GM12865 (cell line): ENCODE measurements around the gene F2R.

Source experiments
- DNase-seq: peaks from one replicate; pipeline ENCODE4 v3.0.0; 2010; ENCODE audit warnings: low read depth
- H3K4me3 ChIP-seq: 2 replicates; pipeline ENCODE4 v1.5.1; 2011; ENCODE audit warnings: mild to moderate bottlenecking, low read depth, low read length, control low read depth
- TF ChIP-seq, protein P1 (sequence below): IDR thresholded peaks from 2 replicates; pipeline ENCODE4 v1.5.1; 2011; ENCODE audit warnings: low read length, control low read depth, low read depth, inconsistent platforms; ENCODE audit not compliant: insufficient read depth; ENCODE audit errors: missing control alignments

F2R gene

DNA sequence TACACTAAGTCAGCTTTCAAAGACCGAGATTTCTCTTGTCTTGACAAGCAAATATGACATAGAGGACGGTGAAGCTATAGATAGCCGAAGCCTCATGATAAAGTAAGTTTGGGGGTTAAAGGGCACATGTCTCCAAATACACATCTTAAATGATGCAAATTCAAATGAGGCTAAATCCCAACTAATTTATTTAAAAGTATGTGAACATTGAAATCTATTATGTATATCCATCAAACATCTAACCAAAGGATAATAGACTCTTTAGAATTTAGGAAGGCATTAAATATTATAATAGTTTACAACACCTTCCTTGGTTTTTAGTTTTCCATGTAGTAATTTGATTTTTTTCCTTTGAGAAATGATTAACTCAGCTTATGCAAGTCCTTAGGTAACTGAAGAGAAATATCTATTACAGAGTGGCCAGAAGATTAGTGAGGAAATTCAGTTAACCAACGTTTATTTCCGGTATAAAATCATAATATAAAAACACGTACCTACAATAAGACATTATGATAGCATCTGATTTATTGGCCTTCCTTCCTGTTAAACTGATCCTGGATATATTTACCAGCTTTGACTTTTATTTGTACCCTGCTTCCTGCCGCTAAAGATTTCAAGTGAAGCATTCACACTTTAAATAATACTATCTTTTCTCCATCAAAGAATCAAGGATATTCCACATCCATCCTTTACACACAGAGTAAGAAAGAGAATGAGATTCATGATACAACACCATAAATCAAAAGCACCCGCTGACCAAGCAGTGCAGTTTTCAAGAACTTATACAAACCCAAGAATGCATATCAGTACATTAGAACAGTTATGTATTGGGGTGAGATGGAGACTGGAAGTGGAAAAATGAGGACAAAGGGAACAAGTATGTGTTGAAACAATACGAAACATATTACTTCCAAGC lies 31.9 kb upstream of the F2R start:
- TF ChIP-seq, protein P1, sequence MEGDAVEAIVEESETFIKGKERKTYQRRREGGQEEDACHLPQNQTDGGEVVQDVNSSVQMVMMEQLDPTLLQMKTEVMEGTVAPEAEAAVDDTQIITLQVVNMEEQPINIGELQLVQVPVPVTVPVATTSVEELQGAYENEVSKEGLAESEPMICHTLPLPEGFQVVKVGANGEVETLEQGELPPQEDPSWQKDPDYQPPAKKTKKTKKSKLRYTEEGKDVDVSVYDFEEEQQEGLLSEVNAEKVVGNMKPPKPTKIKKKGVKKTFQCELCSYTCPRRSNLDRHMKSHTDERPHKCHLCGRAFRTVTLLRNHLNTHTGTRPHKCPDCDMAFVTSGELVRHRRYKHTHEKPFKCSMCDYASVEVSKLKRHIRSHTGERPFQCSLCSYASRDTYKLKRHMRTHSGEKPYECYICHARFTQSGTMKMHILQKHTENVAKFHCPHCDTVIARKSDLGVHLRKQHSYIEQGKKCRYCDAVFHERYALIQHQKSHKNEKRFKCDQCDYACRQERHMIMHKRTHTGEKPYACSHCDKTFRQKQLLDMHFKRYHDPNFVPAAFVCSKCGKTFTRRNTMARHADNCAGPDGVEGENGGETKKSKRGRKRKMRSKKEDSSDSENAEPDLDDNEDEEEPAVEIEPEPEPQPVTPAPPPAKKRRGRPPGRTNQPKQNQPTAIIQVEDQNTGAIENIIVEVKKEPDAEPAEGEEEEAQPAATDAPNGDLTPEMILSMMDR, result no peak
- no peak for DNase-seq
- H3K4me3 ChIP-seq, result no peak overlapping the region

DNA sequence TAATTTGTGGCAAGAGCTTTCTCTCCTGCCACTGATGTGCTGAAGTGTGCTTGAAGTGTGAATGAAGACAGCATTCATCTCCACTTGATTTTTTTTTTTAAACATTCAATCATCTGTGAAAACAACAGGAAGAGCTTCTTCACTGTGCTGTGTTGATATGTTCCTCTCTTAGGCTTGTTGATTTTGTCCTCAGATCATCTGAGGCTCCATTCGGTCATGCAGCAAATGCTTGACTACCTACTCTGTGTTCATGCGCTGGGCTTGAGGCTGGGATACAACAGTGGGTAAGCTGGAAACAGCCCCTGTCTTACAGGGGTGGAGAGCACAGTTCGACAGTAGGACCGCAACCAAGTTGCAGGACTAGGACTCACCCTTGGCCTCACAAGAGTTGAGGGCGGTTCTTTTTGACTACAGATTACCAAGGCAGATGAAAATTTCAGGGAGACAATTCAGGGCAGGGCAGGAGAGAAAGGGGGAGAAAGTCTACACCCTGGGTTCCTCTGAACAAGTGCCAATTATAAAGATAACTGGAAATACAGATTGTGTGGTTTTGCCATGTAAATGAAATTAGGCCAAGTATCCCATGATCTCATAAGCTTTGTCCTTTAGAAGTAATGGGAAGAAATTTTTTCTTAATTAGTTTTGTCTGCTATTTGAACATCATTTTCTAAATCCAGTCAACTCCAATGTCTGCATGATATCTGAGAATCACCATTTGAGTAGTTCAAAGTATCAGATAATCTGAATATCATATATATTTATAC lies 31.0 kb upstream of the F2R start:
- no peak overlapping the region for H3K4me3 ChIP-seq
- TF ChIP-seq, protein P1, result no peak
- no peak for DNase-seq

DNA sequence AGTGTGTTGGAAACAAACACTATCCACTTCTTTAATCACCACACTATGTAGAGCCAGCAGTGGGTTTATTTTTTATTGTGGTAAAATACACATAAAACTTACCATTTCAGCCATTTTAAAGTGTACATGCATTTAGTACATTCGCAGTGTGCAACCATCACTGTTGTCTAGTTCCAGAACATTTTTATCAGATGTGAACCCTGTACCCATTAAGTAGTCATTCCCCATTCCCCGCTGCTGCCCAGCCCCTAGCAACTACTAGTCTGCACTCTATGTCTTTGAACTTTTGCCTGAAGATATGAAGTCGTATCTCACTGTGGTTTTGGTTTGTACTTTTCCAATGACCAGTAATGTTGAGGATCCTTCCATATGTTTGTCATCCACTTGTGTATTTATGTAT lies 30.2 kb upstream of the F2R start:
- H3K4me3 ChIP-seq, result no peak overlapping the region
- DNase-seq, result no peak
- TF ChIP-seq, protein P1, result no peak

DNA sequence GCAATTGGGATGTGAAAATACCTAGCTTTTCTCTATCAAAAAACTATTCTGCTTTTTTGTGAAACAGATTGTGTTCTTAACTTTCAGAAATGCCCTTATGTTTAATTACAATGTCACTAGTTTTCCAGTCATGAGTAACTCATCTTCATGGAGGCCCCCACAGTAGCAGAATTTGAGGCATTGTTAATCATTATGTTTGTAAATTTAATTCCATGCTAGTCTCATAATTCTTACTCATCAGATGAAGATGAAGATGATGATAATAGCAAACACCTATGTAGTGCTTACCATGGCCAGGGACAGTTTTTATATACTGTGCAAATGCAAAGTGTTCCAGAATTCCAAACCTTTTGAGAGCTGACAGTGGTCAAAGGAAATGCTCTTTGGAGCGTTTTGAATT lies 27.7 kb upstream of the F2R start:
- TF ChIP-seq, protein P1, result no peak
- no peak for DNase-seq
- H3K4me3 ChIP-seq, result no peak overlapping the region

DNA sequence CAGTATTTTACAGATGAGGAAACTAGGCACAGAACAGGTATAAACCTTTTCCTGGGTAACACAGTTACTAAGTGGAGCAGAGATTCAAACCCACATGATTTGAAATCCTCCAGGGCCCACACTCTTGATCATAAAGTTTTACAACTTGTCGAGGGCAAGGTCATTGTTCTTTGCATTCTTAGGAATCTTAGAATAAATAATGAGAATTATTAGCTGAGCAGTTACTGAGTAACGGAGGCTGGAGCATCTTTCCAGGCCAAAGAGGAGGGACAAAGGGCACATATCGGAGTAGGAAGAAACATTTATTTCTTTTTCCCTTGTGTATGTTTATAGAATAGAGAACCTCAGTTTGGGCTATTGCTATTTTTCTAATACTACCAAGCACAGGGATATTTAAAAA lies 27.1 kb upstream of the F2R start:
- DNase-seq, result no peak
- TF ChIP-seq, protein P1, result no peak
- no peak overlapping the region for H3K4me3 ChIP-seq

DNA sequence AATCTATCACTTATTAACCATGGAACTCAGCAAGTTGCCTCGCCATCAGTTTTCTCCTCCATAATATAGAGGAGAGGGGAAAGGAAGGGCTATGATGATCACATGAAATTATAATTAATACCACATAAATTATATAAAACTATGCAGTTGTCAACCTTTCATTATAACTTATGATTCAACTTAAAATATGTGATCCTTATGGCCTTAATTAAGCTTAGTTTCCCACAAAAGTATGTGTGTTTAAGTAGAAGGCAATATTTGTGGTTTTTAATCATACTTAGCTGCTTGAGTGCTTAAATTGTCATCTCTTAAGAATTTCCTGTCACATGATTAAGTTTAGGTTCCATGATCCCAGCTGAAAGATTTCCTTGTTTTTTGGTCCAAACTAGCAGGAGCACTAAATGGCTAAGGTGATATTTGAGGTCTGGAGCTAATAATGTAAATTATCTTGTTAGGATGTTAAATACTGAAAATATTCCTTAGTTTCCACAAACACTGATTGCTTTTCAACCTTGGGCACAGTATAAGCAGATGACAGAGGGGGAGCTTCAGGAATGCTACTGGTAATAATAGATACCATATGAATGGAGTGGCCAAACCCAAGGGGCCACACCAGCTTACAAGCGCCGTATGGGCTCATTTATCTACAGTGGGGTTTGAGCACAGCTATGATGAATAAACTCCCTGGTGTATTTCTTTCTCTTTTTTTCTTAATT lies 26.4 kb upstream of the F2R start:
- DNase-seq, result no peak
- H3K4me3 ChIP-seq, result no peak overlapping the region
- TF ChIP-seq, protein P1, result no peak
